NCI-H345 (cell line): ENCODE measurements around the gene CKAP5.
"Not testable (repeated sequence)": the region's sequence is repeated elsewhere in the genome, so short reads cannot be mapped to it uniquely, and the experiment has no call there.

Experiments
- DNase-seq: peaks from one replicate; lab custom pipeline; 2025; lab: John Stamatoyannopoulos, UW

CKAP5 gene

DNA sequence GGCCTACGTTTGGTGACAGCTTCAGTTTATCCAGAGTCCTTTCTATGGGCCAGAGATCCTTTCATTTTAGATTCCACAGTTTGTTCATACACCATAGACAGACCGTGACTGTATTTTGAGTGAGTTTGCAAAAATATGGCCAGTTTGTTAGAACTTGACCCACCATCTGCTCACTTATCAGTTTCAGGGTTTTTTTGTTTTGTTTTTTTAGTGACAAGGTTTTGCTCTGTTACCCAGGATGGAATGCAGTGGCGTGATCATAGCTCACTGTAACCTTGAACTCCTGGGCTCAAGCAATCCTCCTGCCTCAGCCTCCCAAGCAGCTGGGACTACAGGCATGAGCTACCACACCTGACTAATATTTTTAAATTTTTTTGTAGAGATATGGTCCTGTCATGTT, 9.1 kb upstream of the CKAP5 start:
- no peak for DNase-seq

- DNase-seq: peak; percentile 7
Measured at GRCh38 chr11:46850829-46851380, 4.8 kb upstream of the CKAP5 start.

- no peak for DNase-seq
Measured at GRCh38 chr11:46849631-46850030, 3.6 kb upstream of the CKAP5 start.

DNA sequence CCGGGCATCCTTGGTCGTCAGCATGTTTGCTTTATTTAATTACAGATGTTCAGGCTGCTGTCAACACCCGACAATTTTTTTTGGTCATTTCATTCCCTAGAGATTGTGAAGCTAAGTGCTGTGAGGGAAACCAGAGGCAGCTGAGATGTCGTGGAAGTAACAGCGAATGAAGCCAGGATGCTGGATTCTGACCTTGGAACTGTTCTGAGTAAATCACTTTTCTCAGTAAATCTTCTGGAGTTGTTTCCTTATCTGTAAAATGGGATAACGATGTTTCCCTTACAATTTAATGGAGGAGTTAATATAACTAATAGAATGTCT, 390 bp upstream of the CKAP5 start:
- no peak for DNase-seq

DNA sequence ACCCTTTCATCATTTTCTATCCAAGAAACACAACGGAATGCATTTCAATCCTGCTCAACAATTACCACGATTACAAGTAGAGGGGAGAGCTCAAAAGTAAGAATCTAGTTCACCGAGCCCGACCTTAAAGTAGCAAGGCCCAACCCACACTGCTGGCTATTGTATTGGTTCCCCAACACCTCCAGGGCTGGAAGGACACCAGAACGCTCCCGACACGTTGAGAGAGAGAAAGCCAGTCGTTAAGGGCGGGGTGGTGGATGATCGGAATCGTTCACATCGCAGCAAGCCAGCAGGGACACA, 690 bp downstream of the CKAP5 start:
- DNase-seq: no peak

- no peak for DNase-seq
Measured at GRCh38 chr11:46840116-46840515, 6.0 kb downstream of the CKAP5 start.

- no peak for DNase-seq
Measured at GRCh38 chr11:46838501-46838900, 7.6 kb downstream of the CKAP5 start.

DNA sequence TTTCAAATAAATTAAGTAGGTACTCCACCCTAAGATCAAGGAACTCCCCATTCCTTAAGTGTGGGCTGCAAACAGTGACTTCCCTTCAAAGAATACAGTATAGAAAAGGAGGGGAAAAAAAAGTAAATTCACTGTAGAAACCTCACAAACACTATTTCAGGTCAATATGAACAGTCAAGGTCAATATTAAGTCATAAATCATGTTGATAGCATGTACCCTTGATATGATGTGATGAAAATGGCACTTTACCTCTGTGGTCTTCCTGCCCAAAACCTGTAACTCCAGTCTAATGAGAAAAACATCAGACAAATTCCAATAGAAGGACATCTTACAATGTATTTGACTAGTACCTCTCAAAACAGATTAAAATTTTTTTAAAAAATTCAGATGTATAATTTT, 8.2 kb downstream of the CKAP5 start:
- DNase-seq: no peak

DNA sequence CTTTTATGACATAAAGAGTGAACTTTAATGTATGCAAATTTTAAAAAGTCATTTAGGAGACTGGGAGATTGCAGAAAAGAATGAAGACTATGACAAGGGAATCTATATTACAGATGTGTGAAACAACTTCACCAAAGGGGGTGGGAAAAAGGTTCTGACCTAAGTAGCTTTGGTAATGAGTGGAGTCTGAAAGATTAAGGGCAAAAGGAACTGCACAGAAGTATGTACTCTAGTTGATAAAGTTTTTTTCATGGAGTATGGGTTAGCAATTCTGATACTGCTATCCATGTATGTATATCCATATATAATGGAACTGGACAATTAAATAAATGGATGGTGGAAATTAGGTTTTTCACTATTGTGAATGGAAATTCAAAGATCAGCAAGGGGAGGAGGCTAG, 9.2 kb downstream of the CKAP5 start:
- no peak for DNase-seq

- no peak for DNase-seq
Measured at GRCh38 chr11:46836431-46836830, 9.6 kb downstream of the CKAP5 start.

DNA sequence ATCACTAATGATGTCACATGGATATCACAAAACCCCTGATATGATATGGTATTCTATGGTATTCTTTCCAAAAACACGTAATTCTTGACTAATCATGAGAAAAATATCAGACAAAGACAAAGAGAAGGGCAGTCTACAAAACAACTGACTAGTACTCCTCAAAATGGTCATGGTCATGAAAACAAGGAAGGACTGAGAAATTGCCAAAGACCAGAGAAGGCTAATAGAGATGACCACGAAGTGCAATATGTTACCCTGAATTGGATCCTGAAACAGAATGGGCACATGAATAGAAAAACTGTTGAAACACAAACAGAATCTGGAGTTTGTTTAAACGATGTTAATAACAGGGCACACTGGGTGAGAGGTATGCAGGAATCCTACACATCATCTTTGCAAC, 10.2 kb downstream of the CKAP5 start:
- no peak for DNase-seq

DNA sequence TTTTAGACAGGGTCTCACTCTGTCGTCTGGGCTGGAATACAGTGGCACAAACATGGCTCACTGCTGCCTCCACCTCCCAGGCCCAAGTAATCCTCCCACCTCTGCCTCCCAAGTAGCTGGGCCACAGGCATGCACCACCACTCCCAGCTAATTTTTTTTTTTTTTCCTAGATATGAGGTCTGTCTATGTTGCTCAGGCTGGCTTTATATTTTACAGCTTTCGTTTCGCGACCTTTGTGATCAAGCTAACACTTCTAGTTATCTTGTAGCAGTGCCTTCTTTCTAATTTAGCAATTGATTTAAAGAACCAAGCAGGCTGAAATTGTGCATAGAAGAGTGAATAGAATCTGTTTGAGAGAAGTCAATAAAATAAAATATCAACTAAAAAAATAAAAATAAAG, 11.3 kb downstream of the CKAP5 start:
- no peak for DNase-seq

DNA sequence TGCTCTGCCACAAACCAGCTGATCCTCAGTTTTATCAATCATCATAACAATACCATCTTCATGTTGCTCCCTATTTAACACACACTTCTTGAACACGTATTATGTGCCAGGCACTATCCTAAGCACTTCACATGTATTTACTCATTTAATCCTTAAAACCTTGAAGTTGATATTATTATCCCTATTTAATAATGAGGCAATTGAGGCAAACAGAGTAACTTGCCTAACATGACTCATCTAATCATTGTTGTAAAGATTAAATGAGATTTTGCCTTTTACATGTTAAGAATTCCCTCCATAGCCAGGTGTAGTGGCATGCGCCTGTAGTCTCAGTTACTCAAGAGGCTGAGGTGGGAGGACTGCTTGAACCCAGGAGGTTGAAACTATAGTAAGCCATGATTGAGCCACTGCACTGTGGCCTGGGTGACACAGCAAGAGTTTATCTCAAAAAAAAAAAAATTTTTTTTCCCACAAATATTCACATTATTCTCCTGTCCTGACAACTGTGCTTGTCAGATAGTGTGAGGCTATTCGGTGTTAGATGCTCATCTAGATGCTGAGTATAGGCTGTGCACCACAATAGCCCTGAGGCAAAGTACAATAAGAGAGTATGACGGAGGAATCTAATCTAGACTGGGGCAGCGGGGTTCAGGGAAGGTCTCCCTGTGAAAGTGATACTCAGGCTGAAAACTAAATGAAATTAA, 13.4 kb downstream of the CKAP5 start:
- DNase-seq: no peak

- DNase-seq: no peak
Measured at GRCh38 chr11:46827995-46828394, 18.1 kb downstream of the CKAP5 start.

DNA sequence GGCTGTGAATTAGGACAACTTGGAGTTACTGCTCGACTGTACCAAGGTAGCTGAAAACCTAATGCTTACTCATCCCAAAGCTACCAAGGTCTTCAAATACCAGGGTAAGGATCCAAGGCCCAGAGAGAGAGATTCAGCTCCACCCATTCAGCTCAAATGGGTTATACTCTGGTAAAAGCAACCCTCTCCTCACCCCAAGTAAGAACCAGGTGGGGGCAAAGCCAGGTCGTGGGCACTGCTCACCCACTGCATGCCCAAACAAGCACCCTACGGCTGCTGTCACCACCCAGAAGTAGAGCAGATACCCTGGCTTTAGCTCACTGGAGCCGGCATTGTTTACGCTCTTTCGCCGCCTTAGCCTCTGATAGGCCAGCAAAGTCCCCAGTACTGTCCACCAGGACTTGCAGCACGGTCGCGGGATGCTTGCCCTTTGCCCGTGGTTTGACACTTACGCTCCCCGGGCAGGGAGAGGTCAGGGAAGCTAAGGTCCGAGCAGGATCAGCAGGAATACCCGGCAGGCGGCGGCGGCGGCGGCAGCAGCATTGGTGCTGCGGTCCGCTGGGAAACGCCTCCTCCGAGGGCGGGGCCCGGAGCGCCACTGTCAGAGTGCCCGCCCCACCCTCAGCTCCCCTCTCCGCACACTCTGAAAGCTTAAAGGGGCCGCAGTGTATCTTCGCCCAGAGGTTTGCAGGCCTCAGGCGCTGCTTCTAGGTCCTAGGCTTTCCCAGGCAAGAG, 19.6 kb downstream of the CKAP5 start:
- peak; percentile 63 for DNase-seq

GRCh38 chr11:46808799-46809431, 37.2 kb downstream of the CKAP5 start:
- no peak for DNase-seq

- DNase-seq: no peak
Measured at GRCh38 chr11:46801694-46802470, 44.2 kb downstream of the CKAP5 start.

- no peak for DNase-seq
Measured at GRCh38 chr11:46800177-46800576, 45.9 kb downstream of the CKAP5 start.

GRCh38 chr11:46799725-46800124, 46.4 kb downstream of the CKAP5 start:
- DNase-seq: not testable (repeated sequence)

DNA sequence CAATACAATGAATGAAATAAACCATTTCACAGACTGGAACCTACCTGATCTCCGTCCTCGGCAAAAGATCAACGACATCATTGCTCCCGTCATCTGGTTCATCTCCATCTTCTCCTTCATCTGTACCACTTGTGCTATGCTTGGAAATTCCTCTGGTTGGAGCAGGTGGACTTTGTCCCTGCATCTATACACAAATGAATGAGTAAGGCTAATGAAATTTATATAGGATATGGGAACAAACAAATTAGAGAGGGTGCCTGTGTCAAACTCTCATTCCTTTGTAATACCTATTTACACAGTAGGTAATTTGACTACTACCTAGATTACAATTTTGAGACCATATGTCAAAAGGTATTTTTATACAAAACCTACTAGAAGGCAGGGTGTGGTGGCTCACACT, 67.7 kb downstream of the CKAP5 start:
- DNase-seq: no peak

DNA sequence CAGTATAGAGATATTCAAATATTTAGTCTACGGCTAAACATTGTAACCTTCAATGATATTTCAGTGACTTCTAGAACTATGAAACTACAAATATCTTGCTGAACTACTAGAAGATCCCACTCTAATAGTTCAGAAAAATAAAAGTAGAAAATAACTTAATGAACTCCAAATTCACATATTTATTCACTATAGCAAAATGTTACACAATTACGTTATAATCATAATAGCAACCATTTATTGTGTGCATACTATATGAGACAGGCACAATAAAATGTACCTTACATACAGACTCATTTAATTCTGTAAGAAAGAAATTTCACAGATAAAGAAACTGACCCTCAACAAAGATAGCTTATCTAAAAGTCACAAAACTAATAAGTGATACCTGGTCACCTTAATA, 69.2 kb downstream of the CKAP5 start:
- DNase-seq: no peak

GRCh38 chr11:46769636-46770221, 76.4 kb downstream of the CKAP5 start:
- DNase-seq: no peak
